SU-DHL-6 (cell line): Measurements from ENCODE around the gene SH3GLB1.

Experiments used
- EZH2phosphoT487 ChIP-seq: fragments of 200-600 bp; sonication (generic), shearing (Covaris generic); conservative IDR thresholded peaks from 2 replicates; pipeline ENCODE4 v1.6.1; 2018; ENCODE audit warnings: mild to moderate bottlenecking, antibody characterized with exemption, low read length, moderate library complexity, mixed read lengths
- TF ChIP-seq, protein P1 (sequence below): fragments of 200-600 bp; sonication (generic); IDR thresholded peaks from one replicate; pipeline ENCODE4 v1.5.1; 2017; ENCODE audit warnings: antibody characterized with exemption, mild to moderate bottlenecking, low read length, moderate library complexity; ENCODE audit not compliant: insufficient read depth, poor library complexity, severe bottlenecking

DNA sequence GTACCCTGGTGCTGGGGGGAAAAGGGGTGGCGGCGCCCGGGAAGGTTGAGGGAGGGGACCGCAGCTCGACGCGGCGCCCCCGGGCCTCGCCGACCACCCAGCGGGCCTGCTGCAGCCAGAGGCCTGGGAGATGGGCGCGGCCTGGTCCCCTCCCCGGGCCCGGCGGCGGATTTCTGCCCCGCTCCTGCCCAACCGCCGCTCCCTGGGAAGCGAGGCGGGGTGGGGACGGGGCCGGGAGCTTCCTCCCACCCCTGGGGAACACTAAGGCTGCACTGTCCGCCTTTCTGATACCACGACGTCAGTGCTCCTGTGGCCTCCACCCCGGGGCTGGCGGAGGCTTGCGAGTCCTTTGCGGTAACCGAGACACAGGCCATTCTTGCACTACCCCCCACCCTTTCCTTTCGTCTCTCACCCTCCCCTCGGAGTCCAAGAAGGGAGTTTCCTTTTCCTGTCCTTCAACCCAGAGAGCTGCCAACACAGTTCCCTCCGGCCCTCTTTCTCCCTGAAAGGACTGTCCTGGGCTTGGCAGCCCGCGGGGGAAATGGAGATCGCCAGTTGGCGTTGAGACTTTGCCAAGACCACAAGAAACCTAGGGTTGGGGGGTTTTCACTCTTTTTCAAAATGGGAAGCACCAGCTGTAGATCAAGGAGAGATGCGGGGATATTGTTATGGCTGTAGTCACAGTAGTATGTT lies 742 bp downstream of the SH3GLB1 start:
- TF ChIP-seq, protein P1, sequence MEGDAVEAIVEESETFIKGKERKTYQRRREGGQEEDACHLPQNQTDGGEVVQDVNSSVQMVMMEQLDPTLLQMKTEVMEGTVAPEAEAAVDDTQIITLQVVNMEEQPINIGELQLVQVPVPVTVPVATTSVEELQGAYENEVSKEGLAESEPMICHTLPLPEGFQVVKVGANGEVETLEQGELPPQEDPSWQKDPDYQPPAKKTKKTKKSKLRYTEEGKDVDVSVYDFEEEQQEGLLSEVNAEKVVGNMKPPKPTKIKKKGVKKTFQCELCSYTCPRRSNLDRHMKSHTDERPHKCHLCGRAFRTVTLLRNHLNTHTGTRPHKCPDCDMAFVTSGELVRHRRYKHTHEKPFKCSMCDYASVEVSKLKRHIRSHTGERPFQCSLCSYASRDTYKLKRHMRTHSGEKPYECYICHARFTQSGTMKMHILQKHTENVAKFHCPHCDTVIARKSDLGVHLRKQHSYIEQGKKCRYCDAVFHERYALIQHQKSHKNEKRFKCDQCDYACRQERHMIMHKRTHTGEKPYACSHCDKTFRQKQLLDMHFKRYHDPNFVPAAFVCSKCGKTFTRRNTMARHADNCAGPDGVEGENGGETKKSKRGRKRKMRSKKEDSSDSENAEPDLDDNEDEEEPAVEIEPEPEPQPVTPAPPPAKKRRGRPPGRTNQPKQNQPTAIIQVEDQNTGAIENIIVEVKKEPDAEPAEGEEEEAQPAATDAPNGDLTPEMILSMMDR, result no peak
- no peak for TF ChIP-seq EZH2phosphoT487
